ENCODE measurements around the gene TMTC1.

- TF ChIP-seq EZH2 (IDR thresholded peaks at IDR 0.05) = no peak
- no peak for TF ChIP-seq CTCF (IDR thresholded peaks at IDR 0.05)
These were observed 120.9 kb downstream of the TMTC1 start for GRCh38 chr12:29662734-29663323.
